Lower lobe of right lung (tissue), 2 donors: ENCODE measurements around the gene WDR82. TPM values are rescaled to one million over a fixed set of nuclear protein-coding genes. Genes with fewer than 3 reads are reported as not detected.
A peak's percentile ranks its signal among the peaks of the same experiment; 100 is the strongest.
"Not testable (repeated sequence)": the region's sequence is repeated elsewhere in the genome, so short reads cannot be mapped to it uniquely, and the experiment has no call there.

Source experiments
- ATAC-seq, 2 donors: fragments of 200-7000 bp; cut with Tn5 transposase; one replicate each; pipeline ENCODE4 v1.9.1; 2020 to 2022; ENCODE audit warnings: mild to moderate bottlenecking in 2 of 2, moderate library complexity in 2 of 2
- DNase-seq: peaks from one replicate; pipeline ENCODE4 v3.0.0-alpha.2; 2020
- H3K27ac ChIP-seq: fragments of 200-600 bp; one replicate; pipeline ENCODE4 v1.8.0; 2022
- H3K27me3 ChIP-seq: fragments of 200-600 bp; one replicate; pipeline ENCODE4 v1.8.0; 2022; ENCODE audit warnings: low read depth
- H3K36me3 ChIP-seq: fragments of 200-600 bp; one replicate; pipeline ENCODE4 v1.8.0; 2022; ENCODE audit warnings: mild to moderate bottlenecking
- H3K4me1 ChIP-seq: fragments of 200-600 bp; one replicate; pipeline ENCODE4 v1.8.0; 2022
- H3K4me3 ChIP-seq: fragments of 200-600 bp; one replicate; pipeline ENCODE4 v1.8.0; 2022; ENCODE audit warnings: mild to moderate bottlenecking
- H3K9me3 ChIP-seq: fragments of 200-600 bp; one replicate; pipeline ENCODE4 v1.8.0; 2022
- CTCF ChIP-seq: fragments of 200-600 bp; IDR thresholded peaks from one replicate; pipeline ENCODE4 v1.8.0; 2022; ENCODE audit warnings: antibody characterized with exemption, mild to moderate bottlenecking
- intact Hi-C: fragments of 100-400 bp; cut with DNase I; formaldehyde crosslinking; loops from one replicate; pipeline ENCODE4 v1.11.0; 2022
- total RNA-seq: library from RNA; stranded (reverse); fragmentation: NEBNext Ultra II Directional; extraction: Animal tissue kit (Norgen Biotek cat#: 25700); gene quantifications from one replicate; pipeline ENCODE4 v1.2.1, GENCODE V29; 2021
- donor health status: DM: no; HTN: yes; CAD: no; lungs with severe emphysema.

Gene WDR82
- total RNA-seq, 1 donor from 2014 or later = 60.2 TPM

- DNase-seq (no peak), ATAC-seq (peak; percentile 17 to 35)
- no peak overlapping the region for H3K4me3 ChIP-seq
- peaks cover 94% of the 10 kb centered on the region for H3K4me1 ChIP-seq
- H3K36me3 ChIP-seq = peaks cover 61% of the 10 kb centered on the region
- intact Hi-C loops = no loop called here
- TF ChIP-seq CTCF = no peak
- H3K9me3 ChIP-seq = no peaks in the 10 kb centered on the region
- no peaks in the 10 kb centered on the region for H3K27me3 ChIP-seq
- no peak overlapping the region for H3K27ac ChIP-seq
Observed at GRCh38 chr3:52272831-52273230, 5.6 kb downstream of the WDR82 start.

GRCh38 chr3:52272172-52272571 lies 6.3 kb downstream of the WDR82 start:
- ATAC-seq = not testable (repeated sequence)

GRCh38 chr3:52270252-52270754 lies 8.1 kb downstream of the WDR82 start:
- ATAC-seq (peak; percentile 44 to 62), DNase-seq (peak; percentile 60)
- intact Hi-C loops = no loop called here
- Histone ChIP-seq H3K27ac (peak overlapping the region; percentile 44), H3K4me1 (peaks cover 84% of the 10 kb centered on the region), H3K9me3 (no peaks in the 10 kb centered on the region), H3K27me3 (no peaks in the 10 kb centered on the region), H3K36me3 (peaks cover 82% of the 10 kb centered on the region), H3K4me3 (peak overlapping the region; percentile 2)
- TF ChIP-seq CTCF = no peak

More at GRCh38 chr3:52272172-52272571, 6.3 kb downstream of the WDR82 start:
- intact Hi-C loops, H3K4me3 ChIP-seq, H3K9me3 ChIP-seq, H3K27me3 ChIP-seq, DNase-seq: not testable (repeated sequence)
- peaks cover 68% of the 10 kb centered on the region for H3K36me3 ChIP-seq
- H3K4me1 ChIP-seq = peaks cover 98% of the 10 kb centered on the region
- H3K27ac ChIP-seq = peak overlapping the region; percentile 25

GRCh38 chr3:52269776-52270175 lies 8.7 kb downstream of the WDR82 start:
- ATAC-seq (no peak), DNase-seq (no peak)
- Histone ChIP-seq H3K27me3 (no peaks in the 10 kb centered on the region), H3K4me3 (peak overlapping the region; percentile 2), H3K4me1 (peaks cover 79% of the 10 kb centered on the region), H3K27ac (peak overlapping the region; percentile 44), H3K9me3 (no peaks in the 10 kb centered on the region), H3K36me3 (peaks cover 85% of the 10 kb centered on the region)
- intact Hi-C loops = no loop called here
- no peak for TF ChIP-seq CTCF

- Histone ChIP-seq H3K4me3 (no peak overlapping the region), H3K36me3 (peaks cover 87% of the 10 kb centered on the region), H3K4me1 (peaks cover 67% of the 10 kb centered on the region), H3K27me3 (no peaks in the 10 kb centered on the region), H3K9me3 (no peaks in the 10 kb centered on the region), H3K27ac (no peak overlapping the region)
- no peak for DNase-seq
- ATAC-seq = peak in 1 of 2 donors; percentile 56
- no peak for TF ChIP-seq CTCF
- intact Hi-C loops = no loop called here
Observed at GRCh38 chr3:52268036-52268435, 10.4 kb downstream of the WDR82 start.

GRCh38 chr3:52265387-52265786 lies 13.1 kb downstream of the WDR82 start:
- DNase-seq = no peak
- peaks cover 40% of the 10 kb centered on the region for H3K4me1 ChIP-seq

More at GRCh38 chr3:52265387-52265786, 13.1 kb downstream of the WDR82 start:
- ATAC-seq = no peak
- Histone ChIP-seq H3K27ac (no peak overlapping the region), H3K4me3 (no peak overlapping the region), H3K36me3 (peaks cover 96% of the 10 kb centered on the region), H3K27me3 (no peaks in the 10 kb centered on the region), H3K9me3 (no peaks in the 10 kb centered on the region)
- intact Hi-C loops = no loop called here
- no peak for TF ChIP-seq CTCF
